Stimulated activated CD4-positive, alpha-beta T cell treated with anti-CD3 and anti-CD28 coated beads, Interleukin-2, amount 100 ng/mL, for 24 hours (primary cell): Measurements from ENCODE around the gene KCNQ1OT1.
A peak's percentile ranks its signal among the peaks of the same experiment; 100 is the strongest.

Source experiments
- DNase-seq, 2 donors: peaks; one replicate each; pipeline ENCODE4 v3.0.0-alpha.2; 2020

KCNQ1OT1 gene

GRCh38 chr11:2666828-2667570 lies 32.8 kb downstream of the KCNQ1OT1 start:
- peak in 1 of 2 donors; percentile 6 for DNase-seq

DNA sequence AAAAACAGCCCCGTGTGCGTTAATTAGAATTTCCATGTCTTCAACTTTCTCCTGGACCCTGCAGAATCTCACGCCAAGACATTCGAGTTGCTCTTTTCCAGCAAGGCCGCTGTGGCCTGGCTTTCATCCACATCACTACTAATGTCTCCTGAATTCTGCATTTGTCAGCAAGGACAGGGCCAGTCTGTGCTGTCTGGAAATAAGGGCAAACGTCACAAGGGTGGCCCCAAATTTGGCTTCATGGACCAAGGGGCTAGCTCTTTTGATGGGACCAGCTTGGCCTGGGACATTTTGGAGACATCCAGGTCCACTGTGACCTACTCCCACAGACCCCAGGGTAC lies 33.4 kb downstream of the KCNQ1OT1 start:
- DNase-seq: peak in 1 of 2 donors; percentile 8

DNA sequence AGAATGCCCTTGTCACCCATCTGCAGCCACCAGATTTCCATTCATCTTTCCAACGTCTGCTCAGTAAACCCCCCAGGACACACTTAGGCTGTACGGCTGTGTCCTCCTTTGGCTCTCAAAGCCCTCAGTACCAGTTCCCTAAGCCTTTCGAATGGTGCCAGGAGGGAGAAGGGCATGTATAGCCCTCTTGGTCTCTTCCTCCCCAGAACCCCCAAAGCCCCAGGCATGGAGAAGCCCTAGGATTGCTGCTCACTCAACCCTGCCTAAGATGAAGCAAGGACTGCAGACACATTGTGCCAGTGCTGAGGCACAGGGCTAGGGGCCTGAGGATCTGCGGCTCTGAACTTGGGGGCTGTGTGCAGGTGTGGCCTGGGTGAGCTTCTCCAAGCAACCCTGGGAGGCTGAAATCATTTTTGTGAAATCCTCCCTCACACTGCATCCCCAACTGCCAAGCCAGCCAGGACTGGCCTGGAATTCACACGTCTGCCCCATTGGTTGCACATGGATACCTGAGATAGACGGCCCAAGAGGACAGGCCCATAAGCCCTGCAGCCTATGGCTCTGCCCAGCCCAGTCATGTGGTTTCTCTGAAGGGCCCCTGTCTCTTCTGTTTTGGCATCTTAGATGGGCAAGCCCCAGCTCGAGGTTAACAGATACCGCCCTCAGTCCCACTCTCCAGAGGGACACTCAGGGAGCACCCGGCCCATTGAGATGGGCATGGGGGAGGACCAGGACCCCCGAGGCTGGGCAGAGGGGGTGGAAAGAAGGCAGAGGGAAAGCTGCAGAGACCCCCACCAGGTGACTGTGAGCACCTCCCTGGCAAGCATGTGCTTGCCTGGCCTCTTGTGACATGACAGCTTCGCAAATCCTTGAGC lies 34.0 kb downstream of the KCNQ1OT1 start:
- DNase-seq: peak in 1 of 2 donors; percentile 5

DNA sequence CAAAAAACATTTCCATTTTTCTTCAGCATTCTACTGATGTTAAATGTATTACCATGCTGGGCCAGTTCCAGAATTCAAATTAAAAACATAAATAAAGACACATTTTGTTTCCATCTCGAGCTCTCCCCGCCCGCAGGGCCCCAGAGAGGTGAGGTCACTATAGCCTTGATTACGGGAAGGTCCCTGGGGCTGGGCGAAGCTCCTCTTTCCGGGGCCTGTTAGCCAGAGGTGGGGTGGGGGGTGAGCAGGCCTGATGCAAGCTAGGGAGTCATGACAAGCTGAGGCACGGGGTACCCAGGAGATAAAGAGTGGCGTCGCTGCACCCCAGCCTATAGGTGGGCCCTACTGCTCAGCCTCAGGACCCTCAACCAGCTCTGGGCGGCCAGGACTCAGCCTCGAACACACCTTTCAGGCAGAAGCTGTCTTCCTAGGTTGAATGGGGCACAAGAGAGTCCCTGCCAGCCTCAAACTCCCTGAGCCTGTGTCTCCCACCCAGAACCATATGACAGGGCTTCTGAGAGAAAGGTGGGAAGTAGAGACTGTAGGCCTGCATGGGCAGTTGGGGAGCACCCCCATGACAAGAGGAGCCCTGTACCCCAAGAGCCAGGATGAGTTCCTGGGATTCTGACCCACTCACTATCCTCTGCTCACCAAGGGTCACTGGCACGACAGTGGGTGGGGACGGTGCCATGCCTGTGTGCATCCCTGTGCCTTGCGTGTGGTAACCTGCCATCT lies 34.8 kb downstream of the KCNQ1OT1 start:
- no peak for DNase-seq

GRCh38 chr11:2664376-2664775 lies 35.4 kb downstream of the KCNQ1OT1 start:
- no peak for DNase-seq

DNA sequence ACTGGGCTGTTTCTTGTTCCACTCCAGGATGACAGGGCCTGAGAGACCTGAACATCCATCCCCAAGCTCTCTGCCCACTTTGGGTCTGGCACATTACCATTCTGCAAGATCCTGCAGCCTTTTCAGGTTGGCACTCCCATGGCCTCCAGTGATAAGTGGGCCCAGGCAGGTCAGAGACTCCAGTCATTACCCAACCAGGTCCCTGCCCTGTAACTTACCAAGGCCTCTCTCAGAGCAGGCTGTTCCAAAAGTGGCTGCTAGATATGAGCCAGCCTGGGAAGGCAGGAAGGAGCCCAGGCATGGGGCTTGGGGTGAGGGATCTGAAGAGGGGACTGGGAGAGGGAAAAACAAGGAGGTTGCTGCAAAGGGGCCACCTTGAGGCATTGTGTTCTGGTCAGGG lies 35.9 kb downstream of the KCNQ1OT1 start:
- DNase-seq: no peak

DNA sequence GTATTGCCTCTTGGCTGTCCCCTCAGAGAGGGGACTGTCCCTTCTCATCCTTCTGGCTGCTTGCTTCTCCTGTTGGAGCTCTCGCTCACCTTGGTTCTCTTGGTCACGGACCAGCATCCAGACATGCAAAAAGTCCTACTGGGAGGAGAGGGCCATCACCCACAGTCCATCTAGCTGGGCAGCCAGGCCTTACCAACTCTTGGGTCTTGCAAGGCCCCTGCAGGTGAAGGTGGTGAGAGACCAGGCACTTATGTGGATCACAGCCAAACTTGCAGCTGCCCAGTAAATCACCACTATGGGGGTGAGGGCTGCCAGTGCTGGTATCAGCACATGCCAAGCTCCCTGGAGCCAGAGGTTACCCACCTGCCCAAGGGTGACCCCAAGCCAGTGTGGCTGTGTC lies 36.3 kb downstream of the KCNQ1OT1 start:
- no peak for DNase-seq

DNA sequence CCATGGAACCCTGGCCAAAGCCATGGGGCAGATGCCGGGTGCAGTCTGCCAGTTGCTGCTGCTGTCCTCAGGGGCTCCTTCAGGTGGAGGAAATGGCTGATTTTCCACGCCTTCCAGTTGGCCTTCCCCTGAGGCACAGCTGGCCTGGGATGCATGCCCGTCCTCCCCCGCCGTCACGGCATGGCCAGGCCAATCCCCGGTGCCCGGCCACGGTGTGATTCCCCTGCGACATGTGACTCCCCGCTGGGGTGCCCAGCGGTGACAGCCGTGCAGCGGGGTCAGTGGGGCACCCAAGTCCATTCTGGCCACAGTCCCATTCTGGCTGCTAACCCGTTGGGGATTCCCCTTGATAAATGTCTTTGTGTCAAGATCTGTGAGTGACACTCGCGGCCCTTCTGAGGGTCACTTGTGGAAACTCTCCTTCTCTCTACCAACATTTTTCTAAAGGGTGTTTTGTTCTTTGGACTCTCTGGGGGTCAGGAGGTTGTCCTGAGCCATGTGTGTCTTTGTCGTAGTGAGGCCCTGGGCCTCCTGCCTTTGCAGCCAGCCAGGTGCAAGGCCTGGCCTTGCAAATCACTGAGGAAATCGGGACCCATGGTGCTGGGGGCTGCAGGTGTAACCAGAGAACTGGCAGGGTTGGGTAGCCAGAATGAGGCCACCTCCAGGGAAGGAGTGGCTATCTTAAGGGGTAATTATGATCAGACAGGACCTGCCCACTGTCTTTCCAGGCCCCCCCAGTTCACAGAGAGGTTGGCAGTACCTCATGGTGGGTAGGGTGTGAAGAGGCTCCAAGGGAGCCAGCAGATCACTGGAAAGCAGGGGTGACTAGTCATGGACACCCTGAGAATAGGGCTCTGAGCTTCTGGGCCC lies 37.1 kb downstream of the KCNQ1OT1 start:
- DNase-seq: no peak

GRCh38 chr11:2662024-2662312 lies 37.8 kb downstream of the KCNQ1OT1 start:
- DNase-seq: no peak

DNA sequence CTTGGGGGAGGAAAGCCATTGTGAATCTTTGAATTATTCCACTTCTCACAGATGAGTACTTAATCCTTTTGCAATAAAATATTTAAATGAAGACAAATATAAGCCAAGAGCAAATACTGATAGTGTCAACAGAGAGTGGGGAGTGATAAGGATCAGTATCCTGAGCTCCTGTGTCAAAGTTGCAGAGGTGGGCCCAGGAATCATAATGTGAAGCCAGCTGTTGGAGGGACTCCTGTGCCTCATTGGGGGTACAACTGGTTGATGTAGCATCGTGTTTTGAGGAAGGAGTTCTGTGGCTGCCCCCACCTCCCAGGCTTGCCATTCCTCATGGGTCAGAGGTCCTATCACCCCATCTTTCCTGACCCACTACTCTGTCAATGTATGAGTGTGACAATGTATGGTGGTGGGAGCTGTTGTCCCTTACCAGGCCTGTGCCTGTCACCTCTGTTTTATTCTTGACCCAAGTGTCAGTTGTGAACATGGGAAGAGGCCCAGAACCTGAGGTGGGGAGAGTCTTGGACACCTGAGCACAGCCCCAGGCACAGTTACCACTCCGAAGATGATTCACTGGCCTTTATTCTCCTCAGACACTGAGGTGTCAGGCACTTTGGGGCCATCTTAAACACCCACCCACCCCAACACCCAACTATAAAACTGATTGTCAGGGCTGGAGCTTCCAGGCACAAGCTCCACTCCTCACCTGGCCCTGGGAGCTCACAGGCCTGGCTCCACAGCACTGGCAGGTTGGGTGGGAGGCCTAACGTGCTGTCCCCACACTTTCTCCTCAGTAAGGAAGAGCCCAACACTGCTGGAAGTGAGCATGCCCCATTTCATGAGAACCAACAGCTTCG lies 38.4 kb downstream of the KCNQ1OT1 start:
- DNase-seq: no peak

GRCh38 chr11:2660357-2660939 lies 39.3 kb downstream of the KCNQ1OT1 start:
- no peak for DNase-seq

DNA sequence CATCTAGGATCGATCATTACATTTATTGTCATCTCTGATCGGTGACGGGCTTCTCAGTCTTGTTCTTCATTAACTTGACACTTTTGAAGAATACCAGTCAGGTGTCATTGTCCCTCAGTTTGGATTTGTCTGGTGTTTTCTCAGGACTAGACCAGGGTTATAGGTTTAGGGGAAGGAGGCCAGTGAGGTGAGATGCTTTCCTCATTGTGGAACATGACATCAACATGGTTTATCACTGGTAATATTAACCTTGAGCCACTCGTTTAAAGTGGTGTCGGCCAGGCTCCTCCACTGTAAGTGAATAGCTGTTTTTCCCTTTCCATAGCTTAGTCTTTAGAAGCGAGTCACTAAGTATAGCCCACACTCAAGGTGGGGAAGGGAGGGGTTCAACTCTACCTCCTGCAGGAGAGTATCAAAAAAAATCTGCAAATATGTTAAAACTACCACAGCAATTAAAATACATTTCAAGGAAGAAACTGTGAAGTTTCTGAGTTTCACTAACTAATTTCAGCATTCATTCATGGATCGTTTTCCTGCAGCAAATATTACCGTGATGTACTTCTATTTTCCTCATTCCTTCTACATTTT lies 42.0 kb downstream of the KCNQ1OT1 start:
- DNase-seq: no peak

- DNase-seq: no peak
Observed at GRCh38 chr11:2656859-2657258, 42.9 kb downstream of the KCNQ1OT1 start.

DNA sequence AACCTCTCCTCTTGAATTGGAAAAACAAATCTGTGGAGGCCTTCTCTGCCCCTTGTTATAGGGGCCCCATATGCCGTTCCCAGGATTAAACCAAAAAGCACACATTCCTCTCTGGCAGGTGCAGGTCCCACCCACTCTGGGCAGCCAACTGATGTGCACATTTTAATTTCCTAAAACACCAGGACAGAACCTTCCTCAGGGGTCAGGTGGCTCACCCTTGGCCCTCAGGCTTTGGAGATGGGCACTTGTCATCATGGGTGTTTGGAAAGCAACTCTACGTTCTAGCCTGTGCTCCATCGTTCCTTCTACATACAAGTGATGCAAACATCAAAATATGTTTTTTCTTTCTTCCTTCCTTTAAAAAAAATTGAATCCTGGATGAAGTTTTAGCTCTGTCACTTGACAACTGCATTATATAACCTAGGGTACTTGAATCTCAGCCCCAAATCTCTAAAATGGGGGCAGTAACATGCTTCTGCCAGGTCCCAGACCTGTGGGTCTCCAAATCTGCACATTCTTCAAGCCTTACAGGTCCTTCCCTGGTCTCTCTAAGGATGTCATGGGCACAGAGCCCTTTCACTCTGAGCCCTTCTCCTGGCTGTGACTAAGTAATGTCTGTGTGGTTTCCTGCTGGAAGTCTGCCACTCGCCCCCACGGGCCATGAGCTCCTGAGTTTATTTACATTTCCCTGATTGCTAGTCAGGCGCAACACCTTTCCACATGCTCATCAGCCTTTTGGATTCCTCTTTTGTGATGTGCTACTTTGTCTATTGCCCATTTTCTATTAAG lies 43.8 kb downstream of the KCNQ1OT1 start:
- DNase-seq: no peak

DNA sequence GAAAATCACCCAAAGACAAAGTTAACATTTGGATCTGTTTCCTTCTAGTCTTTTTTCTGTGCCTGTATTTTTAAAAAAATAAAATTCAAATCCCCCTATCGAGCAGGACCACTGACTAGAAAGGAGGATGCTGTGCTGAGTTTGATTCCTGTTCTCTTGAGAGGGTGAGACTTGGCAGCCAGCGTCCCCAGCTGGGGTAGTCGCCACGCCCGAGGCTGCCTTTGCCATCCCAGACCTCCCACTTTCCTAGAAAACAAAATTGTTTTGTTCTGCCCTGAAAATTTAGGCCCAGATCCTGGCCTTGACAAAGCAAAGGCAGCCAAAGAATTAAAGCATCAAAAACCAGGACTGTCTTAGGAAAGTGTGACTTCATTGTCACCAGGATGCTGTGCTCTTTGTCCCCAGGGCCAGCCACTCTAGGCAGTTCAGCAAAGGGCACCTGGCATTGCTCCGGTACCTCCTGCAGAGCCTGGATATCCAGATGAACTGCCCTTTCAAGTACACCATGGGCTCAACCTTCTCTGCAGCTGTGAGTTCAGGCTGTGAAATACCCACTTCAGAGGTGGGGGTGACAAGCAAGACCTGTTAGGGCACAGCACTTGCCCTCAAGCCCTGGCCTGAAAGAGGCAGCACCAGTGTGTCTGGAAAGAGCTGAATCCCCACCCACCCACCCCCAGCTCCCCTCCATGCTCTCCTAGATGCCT lies 44.6 kb downstream of the KCNQ1OT1 start:
- no peak for DNase-seq

DNA sequence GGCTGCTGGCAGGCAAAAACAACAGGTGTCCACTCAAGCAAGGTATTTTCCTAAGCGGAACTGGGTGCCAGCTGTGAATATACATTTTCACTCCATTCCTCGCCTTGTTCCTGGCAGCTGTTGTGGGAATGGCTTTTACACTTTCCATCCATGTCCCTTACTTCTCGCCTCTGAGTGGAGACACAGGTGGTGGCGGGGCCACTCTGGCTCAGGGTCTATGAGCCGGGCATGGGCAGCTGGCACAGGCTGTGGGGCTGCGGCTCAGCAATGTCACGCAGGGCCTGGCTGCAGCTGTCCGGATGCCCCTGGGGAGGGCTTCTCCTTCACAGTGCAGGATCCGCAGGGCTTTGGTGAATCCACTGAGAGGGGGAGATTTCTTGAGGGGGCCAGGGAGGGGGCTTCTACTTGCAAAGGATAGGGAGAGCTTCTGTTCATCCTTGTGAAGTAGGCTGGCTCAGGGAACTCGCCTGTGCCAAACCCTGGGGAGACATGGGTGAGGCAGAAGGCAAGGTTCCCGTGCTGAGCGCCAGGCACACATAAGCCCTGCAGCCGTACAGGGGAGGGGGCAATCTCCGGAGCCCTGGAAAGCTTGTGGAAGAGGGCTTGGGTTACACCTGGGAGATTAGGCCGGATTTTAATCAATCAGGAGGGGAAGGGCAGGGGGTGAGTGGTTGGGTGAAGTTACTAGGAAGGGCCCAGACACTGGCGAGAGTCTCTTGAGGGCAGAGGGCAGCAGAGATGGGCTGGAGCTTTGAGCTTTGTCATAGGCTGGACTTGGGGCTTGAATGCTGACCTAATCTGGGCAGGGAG lies 45.7 kb downstream of the KCNQ1OT1 start:
- no peak for DNase-seq

- DNase-seq: no peak
Observed at GRCh38 chr11:2653198-2653551, 46.6 kb downstream of the KCNQ1OT1 start.

- no peak for DNase-seq
Observed at GRCh38 chr11:2652333-2653197, 47.2 kb downstream of the KCNQ1OT1 start.
